T-cell (primary cell): ENCODE data around the gene APC2. TPM values are rescaled to one million over a fixed set of nuclear protein-coding genes. Genes with fewer than 3 reads are reported as not detected.

Source experiments
- ATAC-seq, 4 experiments: fragments of 200-7000 bp in 3 of 4; fragments of 150-1000 bp in 1 of 4; cut with Tn5 transposase; replicated peaks in 1 of 4; 1 replicate in 3 of 4; 2 replicates in 1 of 4; pipeline ENCODE4 v1.10.0; 2021; ENCODE audit warnings: moderate library complexity in 3 of 4, mild to moderate bottlenecking in 2 of 4, moderate number of reproducible peaks in 1 of 4
- CTCF ChIA-PET, 2 donors: fragments of 300-600 bp; sonication (Branson Sonifier 250); formaldehyde crosslinking; loops; one replicate each; lab custom pipeline; 2022; ENCODE audit warnings: antibody characterized with exemption in 2 of 2; lab: Charles Lee
- POLR2A ChIA-PET, 2 donors: fragments of 300-600 bp; sonication (Branson Sonifier 250); formaldehyde crosslinking; loops; one replicate each; lab custom pipeline; 2022; ENCODE audit warnings: antibody characterized with exemption in 2 of 2; lab: Charles Lee
- DNase-seq, 35 experiments: peaks; one replicate each; pipeline versions ENCODE4 v3.0.0 to v3.0.0-alpha.2; 2013 to 2023
- H3K27ac ChIP-seq: one replicate; pipeline ENCODE4 v1.5.1; 2013; ENCODE audit warnings: low read length
- H3K27me3 ChIP-seq, 2 experiments: replicated peaks in 1 of 2; 1 replicate in 1 of 2; 2 replicates in 1 of 2; pipeline versions ENCODE4 v1.6.1 to v1.7.0; 2013; ENCODE audit warnings: low read length in 1 of 2, mixed read lengths in 1 of 2; ENCODE audit not compliant: control insufficient read depth in 2 of 2, insufficient read depth in 2 of 2; ENCODE audit errors: extremely low read depth in 1 of 2
- H3K36me3 ChIP-seq, 2 donors: 1 replicate in 1 of 2; 2 replicates in 1 of 2; pipeline versions ENCODE4 v1.6.1 to v1.7.0; 2013; ENCODE audit warnings: low read length in 1 of 2; ENCODE audit not compliant: control insufficient read depth in 2 of 2, insufficient read depth in 1 of 2; ENCODE audit errors: extremely low read depth in 1 of 2
- H3K4me1 ChIP-seq, 2 experiments: 1 replicate in 1 of 2; 2 replicates in 1 of 2; pipeline versions ENCODE4 v1.6.1 to v1.7.0; 2013; ENCODE audit warnings: low read length in 2 of 2, mixed read lengths in 1 of 2; ENCODE audit not compliant: insufficient read depth in 2 of 2, control insufficient read depth in 1 of 2; ENCODE audit errors: extremely low read depth in 1 of 2
- H3K4me3 ChIP-seq, 2 donors: 1 replicate in 1 of 2; 2 replicates in 1 of 2; pipeline versions ENCODE4 v1.5.1 to v1.7.0; 2013; ENCODE audit warnings: mild to moderate bottlenecking in 2 of 2, low read length in 1 of 2, moderate library complexity in 1 of 2; ENCODE audit not compliant: control insufficient read depth in 1 of 2; ENCODE audit errors: extremely low read depth in 1 of 2
- H3K9me3 ChIP-seq: 2 replicates; pipeline ENCODE4 v1.7.0; 2013
- H3K27ac Mint-ChIP-seq, 2 donors: one replicate each; pipeline ENCODE4 v1.8.0; 2020 to 2021; ENCODE audit warnings: mild to moderate bottlenecking in 2 of 2, mixed read lengths in 2 of 2
- H3K27me3 Mint-ChIP-seq, 2 donors: one replicate each; pipeline ENCODE4 v1.8.0; 2021 to 2022; ENCODE audit warnings: mixed read lengths in 2 of 2
- H3K36me3 Mint-ChIP-seq: one replicate; pipeline ENCODE4 v1.8.0; 2021; ENCODE audit warnings: mixed read lengths
- H3K4me1 Mint-ChIP-seq, 3 donors: one replicate each; pipeline ENCODE4 v1.8.0; 2020 to 2022; ENCODE audit warnings: mixed read lengths in 3 of 3, mild to moderate bottlenecking in 1 of 3
- H3K4me3 Mint-ChIP-seq, 3 donors: one replicate each; pipeline ENCODE4 v1.8.0; 2020 to 2022; ENCODE audit warnings: mild to moderate bottlenecking in 3 of 3, mixed read lengths in 3 of 3, moderate library complexity in 3 of 3
- H3K9me3 Mint-ChIP-seq, 3 donors: one replicate each; pipeline ENCODE4 v1.8.0; 2020 to 2022; ENCODE audit warnings: mixed read lengths in 3 of 3
- WGBS: methylation state at CpG from one replicate; pipeline ENCODE4 v1.1.5; 2013; ENCODE audit warnings: missing lambda C conversion rate; ENCODE audit not compliant: insufficient coverage; 5-methylcytosine and 5-hydroxymethylcytosine counted together
- total RNA-seq, 35 experiments: library from RNA in 6 of 35; stranded (reverse) in 6 of 35; fragments of 120-200 nt in 1 of 35; gene quantifications; one replicate each; pipeline versions ENCODE4 v1.2.1 to v1.2.4 and lab custom pipeline; 2013 to 2026

The APC2 gene
- total RNA-seq, 5 donors from 2014 or later (not counting 1 experiment from before 2014, with no cell fraction given), result 0.08 to 0.29 (median 0.13) TPM

- DNase-seq (no peak), ATAC-seq (no peak)
- H3K27ac Mint-ChIP-seq, result no peak overlapping the region
- ChIA-PET POLR2A (no interaction called here), CTCF (no interaction called here)
- H3K4me3 Mint-ChIP-seq, result no peak overlapping the region
- Histone ChIP-seq H3K4me3 (no peak overlapping the region), H3K27me3 (no peaks in the 10 kb centered on the region), H3K36me3 (peaks cover 13 to 53% of the 10 kb centered on the region in 2 donors), H3K27ac (no peak overlapping the region), H3K9me3 (no peaks in the 10 kb centered on the region), H3K4me1 (peaks cover 0 to 14% of the 10 kb centered on the region in 2 experiments)
- peaks cover 14% of the 10 kb centered on the region for H3K36me3 Mint-ChIP-seq
- H3K4me1 Mint-ChIP-seq, result peaks cover 12 to 13% (median 12%) of the 10 kb centered on the region in 3 donors
- H3K9me3 Mint-ChIP-seq, result no peaks in the 10 kb centered on the region
- no peaks in the 10 kb centered on the region for H3K27me3 Mint-ChIP-seq
- WGBS, result 100% methylated on average over 15 of the region's 39 CpGs
Observed at GRCh38 chr19:1434577-1435060, 15.3 kb upstream of the APC2 start.

- Histone ChIP-seq H3K4me1 (peaks cover 0 to 22% of the 10 kb centered on the region in 2 experiments), H3K36me3 (peaks cover 15 to 54% of the 10 kb centered on the region in 2 donors), H3K27me3 (no peaks in the 10 kb centered on the region), H3K9me3 (no peaks in the 10 kb centered on the region), H3K27ac (no peak overlapping the region), H3K4me3 (no peak overlapping the region)
- Mint-ChIP-seq H3K4me3 (no peak overlapping the region), H3K36me3 (peaks cover 20% of the 10 kb centered on the region), H3K9me3 (no peaks in the 10 kb centered on the region), H3K27ac (no peak overlapping the region), H3K27me3 (no peaks in the 10 kb centered on the region), H3K4me1 (peaks cover 15 to 22% (median 18%) of the 10 kb centered on the region in 3 donors)
- ATAC-seq (no peak), DNase-seq (no peak)
- CTCF ChIA-PET, result interaction anchor here in 1 of 2 donors (0.7 kb wide), 1 partner anchor 155 kb away, joined by 3 read pairs; no protein-coding TSS in a partner anchor
- POLR2A ChIA-PET, result interaction anchor here in 1 of 2 donors (0.6 kb wide), 1 partner anchor 39 kb away, joined by 3 read pairs; no protein-coding TSS in a partner anchor
- 90% methylated on average over 9 of the region's 21 CpGs for WGBS
Observed at GRCh38 chr19:1435378-1435989, 14.4 kb upstream of the APC2 start.

- DNase-seq, result no peak
- H3K9me3 Mint-ChIP-seq, result no peaks in the 10 kb centered on the region
- peak overlapping the region in 2 of 3 donors; percentile 96 to 97 for H3K4me3 Mint-ChIP-seq
- WGBS, result no CpG with 5 or more reads among the region's 8 CpGs
- Histone ChIP-seq H3K27ac (no peak overlapping the region), H3K36me3 (peaks cover 25 to 57% of the 10 kb centered on the region in 2 donors), H3K4me3 (no peak overlapping the region), H3K27me3 (no peaks in the 10 kb centered on the region), H3K9me3 (no peaks in the 10 kb centered on the region), H3K4me1 (peaks cover 0 to 30% of the 10 kb centered on the region in 2 experiments)
- POLR2A ChIA-PET, result no interaction called here
- peaks cover 24 to 37% (median 26%) of the 10 kb centered on the region in 3 donors for H3K4me1 Mint-ChIP-seq
- peaks cover 31% of the 10 kb centered on the region for H3K36me3 Mint-ChIP-seq
- no peak overlapping the region for H3K27ac Mint-ChIP-seq
- H3K27me3 Mint-ChIP-seq, result no peaks in the 10 kb centered on the region
- CTCF ChIA-PET, result interaction anchor here in 1 of 2 donors (0.5 kb wide), 1 partner anchor 582 kb away, joined by 4 read pairs; no protein-coding TSS in a partner anchor
- ATAC-seq, result no peak
Observed at GRCh38 chr19:1437609-1438008, 12.3 kb upstream of the APC2 start.

- peak within 1 kb of the TSS; percentile 79 for H3K27ac ChIP-seq
- H3K4me1 ChIP-seq, result peaks cover 0 to 30% of the 10 kb centered on the region in 2 experiments
- Mint-ChIP-seq H3K4me1 (peaks cover 24 to 37% (median 26%) of the 10 kb centered on the region in 3 donors), H3K9me3 (no peaks in the 10 kb centered on the region), H3K27ac (peak within 1 kb of the TSS; percentile 98 to 99), H3K36me3 (peaks cover 33% of the 10 kb centered on the region), H3K27me3 (no peaks in the 10 kb centered on the region), H3K4me3 (peak within 1 kb of the TSS; percentile 96 to 99 (median 97))
- CTCF ChIA-PET, result no interaction called here
- ATAC-seq (peak; percentile 87 to 91 (median 88)), DNase-seq (peak; percentile 87 to 99 (median 94))
- POLR2A ChIA-PET, result no interaction called here
- peak within 1 kb of the TSS; percentile 68 to 85 for H3K4me3 ChIP-seq
- H3K27me3 ChIP-seq, result no peaks in the 10 kb centered on the region
- no peaks in the 10 kb centered on the region for H3K9me3 ChIP-seq
- peaks cover 20 to 50% of the 10 kb centered on the region in 2 donors for H3K36me3 ChIP-seq
- WGBS, result under 1% methylated on average over 96 of the region's 100 CpGs
Observed at GRCh38 chr19:1438035-1438932, 11.6 kb upstream of the APC2 start, which contains the start of gene RPS15. TSS of gene RPS15 (plus strand) at chr19:1438396. CDS start at chr19:1438426, 30 bp downstream.

- WGBS, result 1% methylated on average over 24 of the region's 26 CpGs
Observed at GRCh38 chr19:1438933-1439354, 11.0 kb upstream of the APC2 start.

More at GRCh38 chr19:1438933-1439354, 11.0 kb upstream of the APC2 start:
- no peaks in the 10 kb centered on the region for H3K27me3 ChIP-seq
- H3K9me3 Mint-ChIP-seq, result no peaks in the 10 kb centered on the region
- ATAC-seq (no peak), DNase-seq (no peak)
- ChIA-PET CTCF (no interaction called here), POLR2A (no interaction called here)
- H3K27ac Mint-ChIP-seq, result peak overlapping the region; percentile 84
- peaks cover 24 to 37% (median 26%) of the 10 kb centered on the region in 3 donors for H3K4me1 Mint-ChIP-seq
- peak overlapping the region; percentile 79 for H3K27ac ChIP-seq
- peak overlapping the region; percentile 68 to 85 for H3K4me3 ChIP-seq
- H3K27me3 Mint-ChIP-seq, result no peaks in the 10 kb centered on the region
- peaks cover 33% of the 10 kb centered on the region for H3K36me3 Mint-ChIP-seq
- H3K36me3 ChIP-seq, result peaks cover 20 to 44% of the 10 kb centered on the region in 2 donors
- H3K4me3 Mint-ChIP-seq, result peak overlapping the region; percentile 96 to 99 (median 97)
- no peaks in the 10 kb centered on the region for H3K9me3 ChIP-seq
- peaks cover 0 to 33% of the 10 kb centered on the region in 2 experiments for H3K4me1 ChIP-seq
